Tibial artery (tissue), 4 donors: ENCODE measurements around the gene SIN3B.

ENCODE experiments used
- DNase-seq, 2 donors: peaks; one replicate each; pipeline ENCODE4 v3.0.0-alpha.2; 2019
- H3K27ac ChIP-seq, 2 donors: fragments of 200-600 bp; sonication (generic) in 1 of 2; 1 replicate in 1 of 2; 2 replicates in 1 of 2; pipeline ENCODE4 v1.5.1; 2018 to 2019; ENCODE audit warnings: mild to moderate bottlenecking in 1 of 2
- H3K27me3 ChIP-seq, 2 donors: fragments of 200-600 bp; sonication (generic) in 1 of 2; one replicate each; pipeline versions ENCODE4 v1.5.1 to v1.6.0; 2016 to 2019
- H3K36me3 ChIP-seq, 3 donors: fragments of 200-600 bp; sonication (generic) in 2 of 3; one replicate each; pipeline ENCODE4 v1.5.1; 2016 to 2019; ENCODE audit warnings: mild to moderate bottlenecking in 2 of 3
- H3K4me1 ChIP-seq, 4 donors: fragments of 200-600 bp; sonication (generic) in 2 of 4; 1 replicate in 3 of 4; 2 replicates in 1 of 4; pipeline ENCODE4 v1.5.1; 2016 to 2019
- H3K4me3 ChIP-seq, 2 donors: fragments of 200-600 bp; sonication (generic) in 1 of 2; 1 replicate in 1 of 2; 2 replicates in 1 of 2; pipeline ENCODE4 v1.5.1; 2018 to 2019; ENCODE audit warnings: mild to moderate bottlenecking in 2 of 2
- H3K9me3 ChIP-seq, 3 donors: fragments of 200-600 bp; sonication (generic) in 1 of 3; one replicate each; pipeline ENCODE4 v1.5.1; 2016 to 2019
- intact Hi-C: fragments of 100-400 bp; cut with DNase I; formaldehyde crosslinking; loops from one replicate; pipeline ENCODE4 v1.15.0; 2023; ENCODE audit warnings: low total_unique reads
- TF ChIP-seq, protein P1 (sequence below), 2 experiments: fragments of 200-600 bp in 1 of 2; fragments of 450-650 bp in 1 of 2; IDR thresholded peaks; one replicate each; pipeline ENCODE4 v1.5.1; 2017 to 2019; ENCODE audit warnings: antibody characterized with exemption in 2 of 2, mild to moderate bottlenecking in 1 of 2, moderate library complexity in 1 of 2

The SIN3B gene

DNA sequence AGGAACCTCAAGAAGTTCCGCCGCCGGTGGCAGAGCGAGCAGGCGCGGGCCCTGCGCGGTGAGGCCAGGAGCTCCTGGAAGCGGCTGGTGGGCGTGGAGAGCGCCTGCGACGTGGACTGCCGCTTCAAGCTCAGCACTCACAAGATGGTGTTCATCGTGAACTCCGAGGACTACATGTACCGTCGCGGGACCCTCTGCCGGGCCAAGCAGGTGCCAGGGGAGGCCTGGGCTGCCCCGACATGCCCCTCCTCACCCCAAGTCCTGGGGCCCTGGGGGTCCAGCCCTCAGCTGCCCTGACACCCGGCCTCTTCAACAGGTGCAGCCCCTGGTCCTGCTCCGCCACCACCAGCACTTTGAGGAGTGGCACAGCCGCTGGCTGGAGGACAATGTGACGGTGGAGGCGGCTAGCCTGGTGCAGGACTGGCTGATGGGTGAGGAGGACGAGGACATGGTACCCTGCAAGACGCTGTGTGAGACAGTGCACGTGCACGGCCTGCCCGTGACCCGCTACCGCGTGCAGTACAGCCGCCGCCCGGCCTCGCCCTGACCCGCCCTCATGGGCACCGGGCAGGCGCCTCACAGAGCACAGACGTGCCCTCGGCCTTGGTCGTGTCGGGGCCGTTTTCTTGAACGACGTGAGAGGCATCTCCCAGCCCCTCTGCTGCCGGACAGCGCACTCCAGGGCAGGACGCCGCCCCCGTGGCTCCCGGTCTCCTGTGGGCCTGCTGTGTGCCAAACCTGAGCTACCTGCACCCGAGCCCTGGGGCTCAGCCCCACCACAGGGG, 49.2 kb downstream of the SIN3B start:
- Histone ChIP-seq H3K36me3 (peaks cover 46 to 56% (median 55%) of the 10 kb centered on the region in 3 donors), H3K4me1 (no peaks in the 10 kb centered on the region), H3K4me3 (no peak overlapping the region), H3K27ac (no peak overlapping the region), H3K9me3 (peaks cover 0 to 23% (median 22%) of the 10 kb centered on the region in 3 donors), H3K27me3 (peaks cover 0 to 2% of the 10 kb centered on the region in 2 donors)
- intact Hi-C loops: no loop called here
- TF ChIP-seq, protein P1, sequence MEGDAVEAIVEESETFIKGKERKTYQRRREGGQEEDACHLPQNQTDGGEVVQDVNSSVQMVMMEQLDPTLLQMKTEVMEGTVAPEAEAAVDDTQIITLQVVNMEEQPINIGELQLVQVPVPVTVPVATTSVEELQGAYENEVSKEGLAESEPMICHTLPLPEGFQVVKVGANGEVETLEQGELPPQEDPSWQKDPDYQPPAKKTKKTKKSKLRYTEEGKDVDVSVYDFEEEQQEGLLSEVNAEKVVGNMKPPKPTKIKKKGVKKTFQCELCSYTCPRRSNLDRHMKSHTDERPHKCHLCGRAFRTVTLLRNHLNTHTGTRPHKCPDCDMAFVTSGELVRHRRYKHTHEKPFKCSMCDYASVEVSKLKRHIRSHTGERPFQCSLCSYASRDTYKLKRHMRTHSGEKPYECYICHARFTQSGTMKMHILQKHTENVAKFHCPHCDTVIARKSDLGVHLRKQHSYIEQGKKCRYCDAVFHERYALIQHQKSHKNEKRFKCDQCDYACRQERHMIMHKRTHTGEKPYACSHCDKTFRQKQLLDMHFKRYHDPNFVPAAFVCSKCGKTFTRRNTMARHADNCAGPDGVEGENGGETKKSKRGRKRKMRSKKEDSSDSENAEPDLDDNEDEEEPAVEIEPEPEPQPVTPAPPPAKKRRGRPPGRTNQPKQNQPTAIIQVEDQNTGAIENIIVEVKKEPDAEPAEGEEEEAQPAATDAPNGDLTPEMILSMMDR (IDR thresholded peaks at IDR 0.05): no peak
- DNase-seq: no peak

DNA sequence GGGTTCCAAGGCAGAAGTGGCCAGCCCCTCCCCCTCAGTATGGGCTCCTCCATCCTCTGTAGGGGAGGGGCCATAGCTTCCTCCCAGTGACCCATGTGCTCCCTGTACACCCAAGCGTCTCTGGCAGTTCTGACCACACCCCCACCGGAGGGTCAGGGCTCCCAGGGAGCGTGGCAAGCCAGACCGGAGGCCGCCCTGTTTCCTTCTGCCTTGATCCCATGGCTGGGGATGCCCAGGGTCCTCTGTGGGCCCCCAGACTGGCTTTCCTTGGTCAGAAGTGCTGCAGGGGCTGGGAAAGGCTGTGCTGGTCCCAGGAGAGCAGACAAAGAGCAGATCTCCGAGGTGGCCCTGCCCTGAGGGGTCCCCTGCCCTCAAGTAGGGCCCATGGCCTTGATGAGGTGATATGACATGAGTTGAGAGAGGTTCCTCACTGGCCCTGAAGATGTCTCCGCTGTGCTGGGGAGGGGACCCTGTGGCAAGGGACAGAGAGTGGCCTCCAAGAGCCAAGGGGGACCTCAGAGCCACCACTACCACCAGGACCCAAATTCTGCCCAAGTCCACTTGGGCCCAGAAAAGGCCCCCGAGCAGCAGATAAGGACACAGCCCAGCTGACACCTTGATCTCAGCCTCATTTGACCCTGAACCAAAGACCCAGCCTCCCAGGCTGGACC, 51.8 kb downstream of the SIN3B start:
- H3K4me3 ChIP-seq: no peak overlapping the region
- peaks cover 0 to 24% (median 22%) of the 10 kb centered on the region in 3 donors for H3K9me3 ChIP-seq
- no peaks in the 10 kb centered on the region for H3K4me1 ChIP-seq
- TF ChIP-seq, protein P1 (IDR thresholded peaks at IDR 0.05): no peak
- intact Hi-C loops: no loop called here
- no peak for DNase-seq
- peaks cover 44 to 48% (median 46%) of the 10 kb centered on the region in 3 donors for H3K36me3 ChIP-seq
- no peak overlapping the region for H3K27ac ChIP-seq
- peaks cover 0 to 2% of the 10 kb centered on the region in 2 donors for H3K27me3 ChIP-seq

DNA sequence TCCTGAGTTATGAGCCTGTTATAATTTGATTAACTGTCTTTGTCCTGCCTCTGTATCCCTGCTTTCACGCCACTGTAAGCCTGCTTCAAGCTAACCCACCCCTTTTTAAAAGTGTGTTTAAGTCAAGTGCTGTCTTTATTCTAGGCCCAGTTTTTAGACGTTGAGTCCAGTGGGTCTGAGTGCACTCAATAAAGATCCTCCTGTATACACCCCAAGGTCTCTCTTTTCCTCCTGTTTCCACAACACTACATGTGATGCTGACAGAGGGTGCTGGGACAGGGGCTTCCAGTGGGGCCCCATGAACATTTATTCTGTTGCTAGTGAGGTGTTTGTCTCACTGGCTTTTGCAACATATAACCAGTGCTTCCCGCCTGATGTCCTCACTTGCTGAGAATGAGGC, 52.9 kb downstream of the SIN3B start:
- Histone ChIP-seq H3K27ac (no peak overlapping the region), H3K4me1 (no peaks in the 10 kb centered on the region), H3K9me3 (peaks cover 0 to 24% (median 22%) of the 10 kb centered on the region in 3 donors), H3K36me3 (peaks cover 33 to 37% (median 35%) of the 10 kb centered on the region in 3 donors), H3K4me3 (no peak overlapping the region), H3K27me3 (peaks cover 0 to 2% of the 10 kb centered on the region in 2 donors)
- TF ChIP-seq, protein P1 (IDR thresholded peaks at IDR 0.05): no peak
- no peak for DNase-seq
- intact Hi-C loops: no loop called here

DNA sequence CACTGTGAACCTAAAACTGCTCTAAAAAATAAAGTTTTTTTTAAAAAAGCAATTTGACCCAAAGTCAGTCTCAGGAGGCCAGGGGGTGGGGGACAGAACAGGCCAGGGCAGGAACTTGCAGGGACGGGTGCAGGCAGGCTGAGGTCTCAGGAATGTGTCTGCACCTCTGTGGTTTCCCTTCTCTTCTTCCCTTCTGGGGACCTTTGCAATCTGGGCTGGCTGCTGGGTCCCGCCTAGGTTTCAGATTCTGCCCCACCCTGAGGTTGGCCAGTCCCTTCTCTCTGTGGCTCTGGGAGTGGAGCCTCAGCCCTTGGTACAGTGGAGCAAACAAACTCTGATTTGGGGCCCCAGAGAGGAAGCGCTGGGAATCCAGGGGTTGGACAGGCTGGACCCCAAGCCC, 54.3 kb downstream of the SIN3B start:
- peaks cover 19 to 23% (median 21%) of the 10 kb centered on the region in 3 donors for H3K36me3 ChIP-seq
- TF ChIP-seq, protein P1 (IDR thresholded peaks at IDR 0.05): no peak

DNA sequence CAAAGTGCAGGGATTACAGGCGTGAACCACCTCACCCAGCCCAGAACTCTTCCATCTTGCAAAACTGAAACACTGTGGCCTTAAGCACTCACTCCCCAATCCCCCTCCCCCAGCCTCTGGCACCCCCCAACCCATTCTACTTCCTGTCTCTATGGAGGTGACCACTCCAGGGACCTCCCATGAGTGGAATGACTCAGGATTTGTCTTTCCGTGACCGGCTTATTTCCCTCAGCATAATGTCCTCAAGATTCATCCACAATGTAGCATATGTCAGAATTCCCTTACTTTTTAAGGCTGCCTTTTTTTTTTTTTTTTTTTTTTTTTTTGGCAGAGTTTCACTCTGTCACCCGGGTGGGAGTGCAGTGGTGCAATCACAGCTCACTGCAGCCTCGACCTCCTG, 56.0 kb downstream of the SIN3B start:
- intact Hi-C loops: no loop called here
- H3K27me3 ChIP-seq: peaks cover 0 to 26% of the 10 kb centered on the region in 2 donors
- TF ChIP-seq, protein P1 (IDR thresholded peaks at IDR 0.05): no peak
- no peak overlapping the region for H3K27ac ChIP-seq
- no peak overlapping the region for H3K4me3 ChIP-seq
- H3K4me1 ChIP-seq: peaks cover 0 to 12% (median 0%) of the 10 kb centered on the region in 4 donors
- peaks cover 0 to 24% (median 22%) of the 10 kb centered on the region in 3 donors for H3K9me3 ChIP-seq
- no peak for DNase-seq
- peaks cover 3 to 7% (median 5%) of the 10 kb centered on the region in 3 donors for H3K36me3 ChIP-seq

More for the DNA sequence above, 54.3 kb downstream of the SIN3B start:
- Histone ChIP-seq H3K9me3 (peaks cover 0 to 24% (median 22%) of the 10 kb centered on the region in 3 donors), H3K27ac (no peak overlapping the region), H3K27me3 (peaks cover 0 to 10% of the 10 kb centered on the region in 2 donors), H3K4me3 (no peak overlapping the region), H3K4me1 (peaks cover 0 to under 1% (median 0%) of the 10 kb centered on the region in 4 donors)
- intact Hi-C loops: no loop called here
- DNase-seq: no peak
